Measurements from ENCODE around the gene SKAP2.
A peak's percentile ranks its signal among the peaks of the same experiment; 100 is the strongest.

Gene SKAP2

DNA sequence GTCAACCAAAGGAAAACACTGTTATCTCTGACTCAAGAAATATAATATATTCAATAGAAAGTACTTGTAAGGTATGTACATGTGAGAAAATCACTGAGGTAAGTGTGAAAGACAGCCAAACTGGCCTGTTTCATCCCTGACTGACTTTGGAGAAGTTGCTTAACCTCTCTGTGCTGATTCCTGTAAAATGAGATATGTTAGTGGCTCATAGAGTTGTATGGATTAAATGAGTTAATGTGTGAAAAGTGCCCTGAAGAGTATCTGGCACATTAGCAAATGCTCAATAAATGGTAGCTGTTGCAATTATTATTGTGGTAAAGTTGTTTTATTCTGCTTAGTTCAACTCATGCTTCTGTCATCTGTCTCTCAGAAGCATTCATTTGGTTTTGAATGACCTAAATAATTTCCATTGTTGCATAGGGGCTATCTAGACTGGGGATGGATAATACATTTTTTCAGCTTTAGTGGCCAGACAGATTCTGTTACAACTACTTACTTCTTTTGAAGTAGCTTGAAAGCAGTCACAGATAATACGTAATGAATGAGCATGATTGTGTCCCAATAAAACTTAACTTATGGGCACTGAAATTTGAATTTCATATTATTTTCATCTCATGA is 84.3 kb downstream of the SKAP2 start:
- FAIRE-seq (no peak), DNase-seq (ENCODE audit: low spot score) (no peak)

DNA sequence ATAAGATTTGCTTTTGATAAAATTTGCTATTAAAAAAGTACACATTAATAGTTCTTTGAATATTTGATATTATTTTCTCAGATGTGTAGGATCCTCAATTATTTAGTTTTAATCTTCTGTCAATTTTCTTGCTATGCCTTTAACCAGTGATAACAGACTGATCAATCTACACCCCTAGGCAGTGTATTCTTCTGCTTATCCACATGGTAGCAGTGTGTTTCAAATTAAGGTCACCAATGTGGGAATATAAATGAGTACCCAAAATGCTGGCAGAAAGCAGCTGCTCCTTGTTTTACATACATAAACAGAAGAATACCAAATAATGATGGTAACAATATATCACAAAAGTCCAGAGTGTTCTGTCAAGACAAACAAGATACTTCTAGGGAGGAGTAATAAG is 87.0 kb downstream of the SKAP2 start:
- FAIRE-seq (no peak), DNase-seq (ENCODE audit: low spot score) (no peak)

GRCh38 chr7:26760501-26760900 is 103.9 kb downstream of the SKAP2 start:
- DNase-seq (ENCODE audit: low spot score): no peak
- FAIRE-seq: peak; percentile 44

- DNase-seq (ENCODE audit: low spot score) (no peak), FAIRE-seq (no peak)
These were observed 105.3 kb downstream of the SKAP2 start for GRCh38 chr7:26759108-26759507.

DNA sequence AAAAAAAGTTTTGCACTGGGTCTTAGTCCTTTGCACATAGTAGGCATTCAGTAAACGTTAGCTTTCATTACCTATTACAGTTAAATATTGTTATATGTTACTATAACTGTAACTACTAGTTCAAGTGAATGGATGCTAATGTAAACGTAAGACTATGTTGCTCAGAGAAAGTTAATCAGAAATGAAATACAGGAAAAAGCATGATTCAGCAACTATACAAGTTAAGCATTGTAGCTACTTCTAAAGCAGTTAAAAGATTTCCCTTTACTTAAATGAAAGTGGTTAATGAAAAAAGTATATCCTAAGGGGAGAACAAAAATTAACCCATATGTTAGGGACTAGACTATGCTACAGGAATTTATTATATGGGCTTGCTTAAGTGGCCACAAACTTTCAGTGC is 121.2 kb downstream of the SKAP2 start:
- peak; percentile 93 for FAIRE-seq
- peak; percentile 29 for DNase-seq (ENCODE audit: low spot score)

- FAIRE-seq (no peak), DNase-seq (ENCODE audit: low spot score) (no peak)
These were observed 128.3 kb downstream of the SKAP2 start for GRCh38 chr7:26735976-26736600.

DNA sequence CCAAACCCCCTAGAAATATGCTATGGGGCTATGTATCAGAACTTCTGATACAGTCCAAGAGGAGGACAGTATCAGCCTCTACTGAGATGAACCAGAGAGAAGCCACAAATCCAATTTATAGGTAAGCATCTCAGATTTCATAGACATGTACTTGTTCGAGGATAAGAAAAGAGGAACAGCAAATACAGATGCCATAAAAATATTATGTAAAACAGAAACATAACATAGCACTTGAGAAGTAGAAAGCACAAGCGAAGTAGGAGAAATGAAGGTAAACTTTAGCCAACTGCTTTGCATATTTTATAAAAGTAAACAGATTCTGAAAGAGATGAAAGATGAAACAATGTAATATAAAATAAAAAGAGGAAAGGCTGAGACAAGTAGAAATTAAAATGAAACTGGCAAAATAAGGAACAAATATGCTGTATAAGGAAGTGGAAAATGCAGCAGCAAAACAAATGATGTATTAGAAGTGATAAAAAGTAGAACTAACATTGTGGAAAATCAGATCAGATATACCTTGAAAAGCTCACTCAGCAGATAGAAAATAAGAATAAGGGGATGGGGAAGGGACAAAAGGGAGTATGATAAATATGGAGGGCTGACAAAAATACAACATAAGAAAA is 135.1 kb downstream of the SKAP2 start:
- DNase-seq (ENCODE audit: low spot score) (no peak), FAIRE-seq (no peak)

DNA sequence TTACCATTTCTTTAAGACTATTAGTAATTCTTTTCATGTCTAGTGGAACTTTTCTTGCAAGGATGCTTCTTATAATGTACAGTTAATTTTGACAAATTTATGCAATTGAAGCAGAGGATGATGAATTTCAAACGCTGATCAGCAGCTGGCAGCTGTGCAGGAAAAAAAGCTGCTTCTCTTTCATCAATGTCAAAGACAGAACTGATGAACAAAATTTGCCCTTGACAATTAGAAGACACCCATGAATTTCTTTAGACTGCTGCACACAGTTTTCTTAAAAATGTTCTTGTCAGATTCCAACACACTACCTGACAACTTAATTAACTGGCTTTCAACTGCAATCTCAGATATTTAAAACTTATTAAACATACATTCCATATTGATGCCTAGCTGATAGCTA is 138.3 kb downstream of the SKAP2 start:
- FAIRE-seq: no peak
- no peak for DNase-seq (ENCODE audit: low spot score)

- no peak for FAIRE-seq
These were observed 139.6 kb downstream of the SKAP2 start for GRCh38 chr7:26724795-26725194.

DNA sequence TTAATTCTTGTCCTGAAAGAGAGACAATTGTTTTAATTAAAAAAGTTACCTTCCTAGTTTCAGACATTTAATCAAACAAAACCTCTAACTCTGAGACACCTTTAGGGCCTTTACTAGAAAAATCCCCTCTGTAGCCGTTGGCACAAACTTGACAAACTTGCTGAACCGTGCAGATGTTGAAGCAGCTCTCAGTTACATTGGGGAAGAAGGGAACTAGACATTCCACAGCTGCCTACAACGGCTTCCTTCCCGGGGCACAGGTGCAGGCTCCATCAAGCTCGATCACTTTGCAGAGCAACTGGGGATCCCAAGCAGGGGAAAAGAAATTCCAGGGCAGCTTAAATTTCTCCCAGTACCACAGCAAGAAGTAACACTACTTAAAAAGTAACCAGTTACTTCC is 141.3 kb downstream of the SKAP2 start:
- FAIRE-seq (no peak), DNase-seq (ENCODE audit: low spot score) (no peak)

More at GRCh38 chr7:26724795-26725194, 139.6 kb downstream of the SKAP2 start:
- no peak for DNase-seq (ENCODE audit: low spot score)

DNA sequence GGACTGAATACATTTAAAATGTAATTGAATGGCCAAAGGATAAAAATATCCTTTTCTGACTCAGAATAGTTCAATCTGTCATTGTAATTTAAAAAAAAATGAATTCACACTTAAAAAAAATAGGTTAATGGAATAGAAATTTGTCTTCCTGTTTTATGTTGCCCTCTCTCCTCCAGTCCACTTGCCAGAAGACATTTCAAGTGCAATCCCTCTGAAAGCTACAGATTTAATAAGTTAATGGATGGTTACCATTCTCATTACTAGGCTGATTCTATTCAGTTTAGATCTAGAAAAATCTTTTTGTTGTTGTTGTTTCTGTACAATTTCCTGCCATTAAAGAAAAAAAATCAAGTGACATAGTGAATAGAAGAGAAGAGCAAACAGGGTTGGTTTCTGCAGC is 142.9 kb downstream of the SKAP2 start:
- FAIRE-seq (no peak), DNase-seq (ENCODE audit: low spot score) (no peak)

- DNase-seq (ENCODE audit: low spot score) (no peak), FAIRE-seq (no peak)
These were observed 146.3 kb downstream of the SKAP2 start for GRCh38 chr7:26718063-26718462.

DNA sequence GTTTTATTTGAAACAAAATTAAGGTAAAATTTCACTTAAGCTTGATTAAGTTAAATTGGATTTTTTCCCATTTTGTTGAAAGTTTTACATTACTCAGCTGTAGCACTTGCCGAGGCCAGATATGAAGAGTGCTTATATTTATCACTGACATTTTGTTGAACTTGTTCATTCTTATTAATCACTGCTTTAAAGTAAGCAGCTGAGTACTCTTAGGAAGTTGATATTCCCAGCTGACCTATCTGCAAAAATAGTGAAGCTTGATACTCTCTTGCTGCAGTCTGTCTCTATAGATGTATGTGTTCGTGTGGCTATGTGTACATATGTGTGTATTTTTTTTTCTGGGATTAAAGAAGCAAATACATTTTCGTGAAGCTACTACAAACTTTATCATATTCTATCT is 150.0 kb downstream of the SKAP2 start:
- FAIRE-seq (no peak), DNase-seq (ENCODE audit: low spot score) (no peak)

DNA sequence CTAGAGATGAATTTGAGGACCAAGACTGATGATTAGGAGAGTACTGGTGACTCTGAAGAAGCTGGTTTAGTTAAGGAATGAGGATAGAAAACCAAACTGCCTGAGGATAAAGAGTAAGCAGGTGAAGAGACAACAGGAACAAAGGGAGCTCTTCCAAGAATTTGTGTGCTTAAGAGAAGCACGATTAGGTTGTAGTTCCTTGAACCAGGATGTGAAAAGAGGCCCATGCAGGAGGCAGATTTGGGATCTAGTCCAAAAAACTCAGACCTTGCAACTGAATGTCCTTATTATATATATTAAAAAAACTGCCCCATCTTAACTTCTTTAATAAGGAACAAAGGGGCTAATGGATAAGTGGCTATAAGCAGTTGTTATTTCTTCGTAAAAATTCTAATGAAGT is 150.4 kb downstream of the SKAP2 start:
- no peak for DNase-seq (ENCODE audit: low spot score)
- no peak for FAIRE-seq

GRCh38 chr7:26709210-26709990 is 155.0 kb downstream of the SKAP2 start:
- no peak for FAIRE-seq

GRCh38 chr7:26705567-26705966 is 158.8 kb downstream of the SKAP2 start:
- FAIRE-seq (peak; percentile 98), DNase-seq (ENCODE audit: low spot score) (peak; percentile 77)

More at GRCh38 chr7:26709210-26709990, 155.0 kb downstream of the SKAP2 start:
- no peak for DNase-seq (ENCODE audit: low spot score)

GRCh38 chr7:26704786-26705185 is 159.6 kb downstream of the SKAP2 start:
- DNase-seq (ENCODE audit: low spot score) (no peak), FAIRE-seq (no peak)

DNA sequence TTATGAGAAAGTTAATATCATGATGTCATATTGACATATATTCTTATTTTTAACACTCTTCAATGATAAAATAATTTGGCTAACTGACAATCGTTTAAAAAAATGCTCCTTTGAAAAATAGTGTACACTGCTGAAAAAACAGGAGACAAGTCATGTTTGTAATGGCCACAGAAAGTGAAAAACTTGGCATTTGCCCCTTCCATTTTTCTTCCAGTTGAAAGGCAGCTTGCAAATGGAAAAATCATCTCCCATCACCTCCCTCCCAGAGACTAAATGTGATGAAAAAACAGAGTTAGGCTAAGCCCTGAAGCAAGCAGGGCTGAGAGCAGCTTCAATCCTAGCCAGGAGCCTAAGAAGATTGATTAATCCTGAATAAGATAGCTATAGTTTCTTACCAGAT is 160.4 kb downstream of the SKAP2 start:
- no peak for DNase-seq (ENCODE audit: low spot score)
- FAIRE-seq: no peak

- DNase-seq (ENCODE audit: low spot score): no peak
- no peak for FAIRE-seq
These were observed 163.5 kb downstream of the SKAP2 start for GRCh38 chr7:26700893-26701292.

GRCh38 chr7:26700386-26700785 is 164.0 kb downstream of the SKAP2 start:
- DNase-seq (ENCODE audit: low spot score) (no peak), FAIRE-seq (no peak)

DNA sequence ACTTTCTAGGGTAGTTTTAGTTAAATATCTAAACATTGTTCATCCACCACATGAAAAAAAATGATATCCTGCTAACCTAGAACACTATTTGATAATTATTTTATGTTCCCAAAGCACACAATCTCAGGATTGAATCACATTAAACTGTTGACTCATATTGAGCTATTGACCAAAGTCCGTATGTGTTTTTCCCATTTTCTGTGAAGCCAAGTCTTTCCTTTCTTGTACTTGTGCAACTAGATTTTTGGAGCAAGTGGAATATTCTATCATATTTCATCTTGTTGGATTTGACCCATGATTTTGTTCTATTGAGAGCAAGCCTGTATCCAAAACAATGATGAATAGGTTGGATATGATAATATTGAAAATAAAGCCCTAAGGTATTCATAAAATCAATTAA is 164.6 kb downstream of the SKAP2 start:
- DNase-seq (ENCODE audit: low spot score): no peak
- no peak for FAIRE-seq

GRCh38 chr7:26698806-26699205 is 165.6 kb downstream of the SKAP2 start:
- DNase-seq (ENCODE audit: low spot score) (no peak), FAIRE-seq (no peak)

All from RCC 7860 (cell line).